ENCODE data around the gene CNTN5.

DNA sequence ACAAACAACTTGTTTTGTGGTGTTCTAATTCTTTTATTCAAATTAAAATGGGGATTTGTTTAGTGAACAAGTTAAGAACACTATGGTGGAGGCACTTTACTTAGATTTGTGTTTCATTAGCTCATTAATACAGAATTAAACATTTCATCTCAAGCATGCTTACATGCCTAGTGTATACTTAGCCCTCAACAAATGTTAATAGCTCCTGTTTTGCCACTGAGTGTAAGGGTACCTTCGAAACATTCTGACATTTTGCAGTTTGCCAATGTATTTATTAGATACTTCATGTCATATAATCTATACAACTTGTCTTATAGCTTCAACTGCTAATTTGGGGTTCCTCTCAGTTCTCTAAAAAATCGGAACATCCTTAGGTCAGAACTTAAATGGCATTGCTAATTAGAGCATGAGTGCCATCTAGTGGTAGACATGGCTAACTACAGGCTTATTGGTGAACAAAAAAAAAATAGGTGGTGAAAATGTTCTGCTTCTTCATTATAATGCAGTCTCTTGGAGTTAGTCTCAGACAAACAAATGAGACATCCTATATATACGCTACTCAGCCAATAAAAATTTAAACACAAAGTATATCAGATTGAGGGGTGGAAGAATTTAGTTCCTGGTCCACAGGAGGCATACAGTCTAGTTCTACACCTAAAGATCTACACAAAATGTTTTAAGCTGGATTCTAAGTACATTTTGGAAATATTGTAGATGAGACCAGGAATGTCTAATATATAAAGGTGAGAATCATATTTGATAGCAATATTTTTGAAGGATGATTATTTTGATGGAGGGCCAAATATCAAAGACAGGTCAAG is 4.9 kb upstream of the CNTN5 start:
- TF ChIP-seq EZH2 (IDR thresholded peaks at IDR 0.05; ENCODE audit: low read length, unreplicated experiment) (no peak), EZH2phosphoT487 (IDR thresholded peaks at IDR 0.05; ENCODE audit: borderline replicate concordance, low read length) (no peak)
- TF ChIP-seq, protein P1, sequence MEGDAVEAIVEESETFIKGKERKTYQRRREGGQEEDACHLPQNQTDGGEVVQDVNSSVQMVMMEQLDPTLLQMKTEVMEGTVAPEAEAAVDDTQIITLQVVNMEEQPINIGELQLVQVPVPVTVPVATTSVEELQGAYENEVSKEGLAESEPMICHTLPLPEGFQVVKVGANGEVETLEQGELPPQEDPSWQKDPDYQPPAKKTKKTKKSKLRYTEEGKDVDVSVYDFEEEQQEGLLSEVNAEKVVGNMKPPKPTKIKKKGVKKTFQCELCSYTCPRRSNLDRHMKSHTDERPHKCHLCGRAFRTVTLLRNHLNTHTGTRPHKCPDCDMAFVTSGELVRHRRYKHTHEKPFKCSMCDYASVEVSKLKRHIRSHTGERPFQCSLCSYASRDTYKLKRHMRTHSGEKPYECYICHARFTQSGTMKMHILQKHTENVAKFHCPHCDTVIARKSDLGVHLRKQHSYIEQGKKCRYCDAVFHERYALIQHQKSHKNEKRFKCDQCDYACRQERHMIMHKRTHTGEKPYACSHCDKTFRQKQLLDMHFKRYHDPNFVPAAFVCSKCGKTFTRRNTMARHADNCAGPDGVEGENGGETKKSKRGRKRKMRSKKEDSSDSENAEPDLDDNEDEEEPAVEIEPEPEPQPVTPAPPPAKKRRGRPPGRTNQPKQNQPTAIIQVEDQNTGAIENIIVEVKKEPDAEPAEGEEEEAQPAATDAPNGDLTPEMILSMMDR (conservative IDR thresholded peaks at IDR 0.05; ENCODE audit: low read depth, low read length) = peak; percentile 98
